ENCODE measurements around the gene TIMD4. TPM values are rescaled to one million over a fixed set of nuclear protein-coding genes. Genes with fewer than 3 reads are reported as not detected.

The TIMD4 gene
- total and polyA plus RNA-seq, 2 of the 4 experiments (the other 2 are of a cell fraction) = not detected

GRCh38 chr5:156971415-156971814 is 8.4 kb upstream of the TIMD4 start:
- BruUV-seq (replicated peaks) = no TSS peak
- Histone ChIP-seq H2BK120ac (ENCODE audit: low read depth, low read length) (no peak overlapping the region), H2AK5ac (ENCODE audit: low read depth, low read length) (no peak overlapping the region), H3K4me2 (ENCODE audit: low read depth, low read length) (no peak overlapping the region), H3K23ac (ENCODE audit: low read depth, low read length) (no peak overlapping the region), H4K20me1 (ENCODE audit: insufficient read depth, low read length) (no peaks in the 10 kb centered on the region), H2AFZ (replicated peaks; ENCODE audit: low read length, poor library complexity) (no peak overlapping the region), H4K5ac (ENCODE audit: low read depth, low read length) (no peak overlapping the region), H3K9me3 (ENCODE audit: control insufficient read depth, insufficient read depth, low read length) (peaks cover 1% of the 10 kb centered on the region), H3K4me3 (ENCODE audit: insufficient read depth, low read depth, low read length) (no peak overlapping the region), H3K4ac (ENCODE audit: low read depth, low read length) (no peak overlapping the region), H3K36me3 (ENCODE audit: control insufficient read depth, insufficient read depth, low read length) (no peaks in the 10 kb centered on the region), H4K91ac (ENCODE audit: insufficient read depth, low read depth, low read length) (no peak overlapping the region), H2BK5ac (ENCODE audit: low read depth, low read length, poor library complexity, severe bottlenecking) (no peak overlapping the region), H4K8ac (ENCODE audit: low read depth in 2 of 2, low read length in 2 of 2) (no peak overlapping the region), H3K79me1 (ENCODE audit: low read depth in 1 of 2, low read length in 2 of 2) (no peaks in the 10 kb centered on the region), H2BK15ac (ENCODE audit: low read depth, low read length) (no peak overlapping the region), H3K56ac (ENCODE audit: extremely low read depth, insufficient read depth, low read length) (no peak overlapping the region), H3K18ac (ENCODE audit: low read depth, low read length) (no peak overlapping the region), H2AK9ac (replicated peaks; ENCODE audit: low read depth, low read length, poor library complexity) (no peak overlapping the region), H3K27ac (ENCODE audit: insufficient read depth, low read length) (no peak overlapping the region), H2BK20ac (ENCODE audit: low read depth, low read length) (no peak overlapping the region), H3K27me3 (ENCODE audit: control insufficient read depth, insufficient read depth, low read length) (no peaks in the 10 kb centered on the region), H3K4me1 (ENCODE audit: control insufficient read depth, insufficient read depth, low read length) (no peaks in the 10 kb centered on the region), H3K14ac (replicated peaks; ENCODE audit: low read depth, low read length) (no peak overlapping the region), H3K9ac (ENCODE audit: low read depth, low read length) (no peak overlapping the region), H3K9me1 (ENCODE audit: insufficient read depth, low read length) (no peaks in the 10 kb centered on the region)
- dilution Hi-C loops (cut with HindIII; ENCODE audit: low sequenced_read_pairs, unreplicated experiment) = no loop called here
- in situ Hi-C loops (cut with MboI; ENCODE audit: low sequenced_read_pairs) = no loop called here
- ATAC-seq (ENCODE audit: low read depth) = no peak
- no peak for DNase-seq
- TF ChIP-seq SMC3 (IDR thresholded peaks at IDR 0.05; ENCODE audit: low read depth, low read length) (no peak), USF2 (IDR thresholded peaks at IDR 0.05; ENCODE audit: low read depth, low read length) (no peak), RFX5 (IDR thresholded peaks at IDR 0.05; ENCODE audit: low read depth, low read length) (no peak), MAZ (IDR thresholded peaks at IDR 0.05; ENCODE audit: borderline replicate concordance, low read depth, low read length) (no peak), BHLHE40 (IDR thresholded peaks at IDR 0.05; ENCODE audit: low read depth, low read length) (no peak), NFE2L2 (IDR thresholded peaks at IDR 0.05; ENCODE audit: low read depth, low read length) (no peak), CTCF (conservative IDR thresholded peaks at IDR 0.05; ENCODE audit: low read depth, low read length) (no peak), CHD1 (IDR thresholded peaks at IDR 0.05; ENCODE audit: low read depth, low read length) (no peak), FOS (IDR thresholded peaks at IDR 0.05; ENCODE audit: low read depth, low read length) (no peak)
- WGBS, 2 experiments (ENCODE audit: extremely low coverage in 2 of 2, insufficient read length in 1 of 2) = no CpG with 5 or more reads among the region's 3 CpGs
- CTCF ChIA-PET = no interaction called here
- intact Hi-C loops (cut with micrococcal nuclease) = no loop called here
- POLR2A ChIA-PET (ENCODE audit: unreplicated experiment) = no interaction called here
